Astrocyte (in vitro differentiated cells and primary cell): Measurements from ENCODE around the gene TAMALIN.

Source experiments
- EZH2 ChIP-seq: IDR thresholded peaks from 2 replicates; pipeline ENCODE4 v1.6.1; 2012; ENCODE audit warnings: mild to moderate bottlenecking, low read length, inconsistent platforms; ENCODE audit not compliant: insufficient read depth
- TF ChIP-seq, protein P1 (sequence below): IDR thresholded peaks from 2 replicates; pipeline ENCODE4 v1.5.1; 2011; ENCODE audit warnings: low read depth, mild to moderate bottlenecking, inconsistent platforms, low read length, moderate library complexity; ENCODE audit not compliant: insufficient read depth

DNA sequence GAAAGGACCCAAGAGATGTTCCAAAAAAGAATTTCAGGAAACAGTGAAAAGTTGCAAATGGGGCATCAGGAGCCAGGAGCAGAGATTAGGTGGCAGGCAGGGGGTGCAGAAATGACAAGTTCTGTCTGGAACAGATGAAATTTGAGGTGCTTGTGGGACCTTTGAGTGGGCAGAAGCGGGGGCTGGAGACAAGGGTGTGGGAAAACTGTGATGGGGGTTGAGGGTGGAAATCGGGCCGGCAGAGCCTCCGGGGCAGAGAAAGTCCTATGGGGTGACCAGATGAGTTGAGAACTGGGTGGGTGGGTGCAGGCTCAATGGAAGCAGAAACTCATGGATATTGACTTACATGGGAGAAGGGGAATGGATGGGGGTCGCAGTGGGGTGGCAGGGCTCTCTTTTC lies 42.9 kb downstream of the TAMALIN start:
- TF ChIP-seq, protein P1, sequence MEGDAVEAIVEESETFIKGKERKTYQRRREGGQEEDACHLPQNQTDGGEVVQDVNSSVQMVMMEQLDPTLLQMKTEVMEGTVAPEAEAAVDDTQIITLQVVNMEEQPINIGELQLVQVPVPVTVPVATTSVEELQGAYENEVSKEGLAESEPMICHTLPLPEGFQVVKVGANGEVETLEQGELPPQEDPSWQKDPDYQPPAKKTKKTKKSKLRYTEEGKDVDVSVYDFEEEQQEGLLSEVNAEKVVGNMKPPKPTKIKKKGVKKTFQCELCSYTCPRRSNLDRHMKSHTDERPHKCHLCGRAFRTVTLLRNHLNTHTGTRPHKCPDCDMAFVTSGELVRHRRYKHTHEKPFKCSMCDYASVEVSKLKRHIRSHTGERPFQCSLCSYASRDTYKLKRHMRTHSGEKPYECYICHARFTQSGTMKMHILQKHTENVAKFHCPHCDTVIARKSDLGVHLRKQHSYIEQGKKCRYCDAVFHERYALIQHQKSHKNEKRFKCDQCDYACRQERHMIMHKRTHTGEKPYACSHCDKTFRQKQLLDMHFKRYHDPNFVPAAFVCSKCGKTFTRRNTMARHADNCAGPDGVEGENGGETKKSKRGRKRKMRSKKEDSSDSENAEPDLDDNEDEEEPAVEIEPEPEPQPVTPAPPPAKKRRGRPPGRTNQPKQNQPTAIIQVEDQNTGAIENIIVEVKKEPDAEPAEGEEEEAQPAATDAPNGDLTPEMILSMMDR = no peak
- no peak for TF ChIP-seq EZH2
